Activated T-helper 17 cell treated with anti-CD3 and anti-CD28 coated beads, Interleukin-2, amount 50 U/mL, for 72 hours (primary cell): ENCODE data around the gene ANO10. TPM values are rescaled to one million over a fixed set of nuclear protein-coding genes. Genes with fewer than 3 reads are reported as not detected.
"Not testable (repeated sequence)": the region's sequence is repeated elsewhere in the genome, so short reads cannot be mapped to it uniquely, and the experiment has no call there.

Source experiments
- ATAC-seq: fragments of 150-1000 bp; cut with Tn5 transposase; replicated peaks from 2 replicates; pipeline ENCODE4 v1.10.0; 2021; ENCODE audit warnings: mild to moderate bottlenecking, moderate library complexity
- H3K27ac Mint-ChIP-seq: one replicate; pipeline ENCODE4 v1.8.0; 2022; ENCODE audit warnings: mixed read lengths
- H3K27me3 Mint-ChIP-seq: one replicate; pipeline ENCODE4 v1.8.0; 2022; ENCODE audit warnings: mixed read lengths
- H3K36me3 Mint-ChIP-seq: one replicate; pipeline ENCODE4 v1.8.0; 2022; ENCODE audit warnings: low read depth, mild to moderate bottlenecking, mixed read lengths
- H3K4me1 Mint-ChIP-seq: one replicate; pipeline ENCODE4 v1.8.0; 2022; ENCODE audit warnings: mixed read lengths
- H3K4me3 Mint-ChIP-seq: one replicate; pipeline ENCODE4 v1.8.0; 2022; ENCODE audit warnings: mild to moderate bottlenecking, mixed read lengths
- H3K9me3 Mint-ChIP-seq: one replicate; pipeline ENCODE4 v1.8.0; 2022; ENCODE audit warnings: mixed read lengths
- total RNA-seq, 2 donors: library from RNA; stranded (reverse); gene quantifications; one replicate each; pipeline ENCODE4 v1.2.3, GENCODE V29; 2022

Gene ANO10
- total RNA-seq, 2 donors from 2014 or later: 6.4 to 10.6 TPM

GRCh38 chr3:43613976-43614375 lies 7.8 kb downstream of the ANO10 start:
- Mint-ChIP-seq H3K27ac (no peak overlapping the region), H3K9me3 (no peaks in the 10 kb centered on the region), H3K4me3 (no peak overlapping the region), H3K36me3 (no peaks in the 10 kb centered on the region), H3K27me3 (no peaks in the 10 kb centered on the region), H3K4me1 (no peaks in the 10 kb centered on the region)
- no peak for ATAC-seq

DNA sequence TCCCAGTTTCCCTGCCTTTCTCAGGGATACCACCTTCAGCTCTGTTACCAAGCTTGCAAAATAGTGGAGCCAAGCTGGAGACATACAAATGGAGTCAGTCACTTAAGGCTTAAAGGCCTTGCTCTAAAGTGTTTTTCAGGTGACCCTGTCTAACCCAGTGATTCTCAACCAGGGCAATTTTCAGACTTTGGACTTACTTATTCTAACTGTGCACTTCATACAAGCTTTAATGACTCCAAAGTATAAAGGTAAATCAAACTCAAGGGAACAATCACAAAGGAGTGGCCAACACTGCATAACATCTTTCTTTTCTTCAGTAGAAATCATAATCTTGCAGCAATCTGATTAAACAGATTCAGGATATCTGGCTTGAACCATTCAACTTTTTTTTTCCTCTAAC lies 9.4 kb downstream of the ANO10 start:
- no peak for ATAC-seq
- H3K4me3 Mint-ChIP-seq: no peak overlapping the region
- H3K4me1 Mint-ChIP-seq: no peaks in the 10 kb centered on the region
- H3K9me3 Mint-ChIP-seq: no peaks in the 10 kb centered on the region
- no peak overlapping the region for H3K27ac Mint-ChIP-seq
- H3K27me3 Mint-ChIP-seq: no peaks in the 10 kb centered on the region
- H3K36me3 Mint-ChIP-seq: no peaks in the 10 kb centered on the region

DNA sequence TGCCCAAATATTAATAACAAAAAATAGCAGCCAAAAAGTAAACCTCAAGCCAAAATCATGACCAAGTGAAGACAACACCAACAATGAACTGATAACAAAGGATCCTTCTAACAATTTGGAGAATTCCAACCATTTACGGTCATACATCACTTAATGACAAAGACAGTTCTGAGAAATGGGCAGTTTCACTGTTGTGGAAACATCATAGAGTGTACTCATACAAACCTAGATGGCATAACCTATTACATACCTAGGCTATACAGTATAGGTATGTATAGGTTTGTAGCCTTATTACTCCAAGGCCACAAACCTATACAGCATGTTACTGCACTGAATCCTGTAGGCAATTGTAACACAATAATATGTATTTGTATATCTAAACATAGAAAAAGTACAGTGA lies 12.4 kb downstream of the ANO10 start:
- H3K36me3 Mint-ChIP-seq: peaks cover 5% of the 10 kb centered on the region
- no peaks in the 10 kb centered on the region for H3K9me3 Mint-ChIP-seq
- no peak for ATAC-seq
- H3K27me3 Mint-ChIP-seq: no peaks in the 10 kb centered on the region
- no peak overlapping the region for H3K4me3 Mint-ChIP-seq
- no peaks in the 10 kb centered on the region for H3K4me1 Mint-ChIP-seq
- no peak overlapping the region for H3K27ac Mint-ChIP-seq

- Mint-ChIP-seq H3K36me3 (peaks cover 10% of the 10 kb centered on the region), H3K9me3 (no peaks in the 10 kb centered on the region), H3K27ac (no peak overlapping the region), H3K27me3 (no peaks in the 10 kb centered on the region), H3K4me3 (no peak overlapping the region), H3K4me1 (no peaks in the 10 kb centered on the region)
- no peak for ATAC-seq
Measured at GRCh38 chr3:43608751-43609150, 13.1 kb downstream of the ANO10 start.

- Mint-ChIP-seq H3K4me3 (no peak overlapping the region), H3K9me3 (no peaks in the 10 kb centered on the region), H3K36me3 (peaks cover 10% of the 10 kb centered on the region), H3K27ac (no peak overlapping the region), H3K27me3 (no peaks in the 10 kb centered on the region), H3K4me1 (no peaks in the 10 kb centered on the region)
- no peak for ATAC-seq
Measured at GRCh38 chr3:43606284-43606683, 15.5 kb downstream of the ANO10 start.

DNA sequence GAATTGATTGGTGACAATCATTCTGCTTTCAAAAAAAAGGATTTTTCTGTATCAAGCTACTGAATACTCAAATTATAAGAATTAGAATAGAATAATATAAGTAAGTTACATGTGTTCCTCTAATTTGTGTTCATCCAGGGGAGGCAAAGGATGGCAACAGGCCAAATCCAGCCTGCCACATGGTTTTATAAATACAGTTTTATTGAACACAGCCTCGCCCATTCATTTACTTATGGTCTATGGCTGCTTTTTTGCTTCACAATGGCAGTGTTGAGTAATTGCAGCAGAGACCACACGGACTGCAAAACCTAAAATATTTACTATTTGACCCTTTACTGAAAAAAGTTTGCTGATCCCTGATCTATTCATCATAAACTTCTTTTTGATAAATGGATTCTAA lies 21.9 kb downstream of the ANO10 start:
- not testable (repeated sequence) for H3K9me3 Mint-ChIP-seq, H3K27ac Mint-ChIP-seq, H3K4me3 Mint-ChIP-seq, H3K4me1 Mint-ChIP-seq, H3K27me3 Mint-ChIP-seq, ATAC-seq
- peaks cover 16% of the 10 kb centered on the region for H3K36me3 Mint-ChIP-seq

DNA sequence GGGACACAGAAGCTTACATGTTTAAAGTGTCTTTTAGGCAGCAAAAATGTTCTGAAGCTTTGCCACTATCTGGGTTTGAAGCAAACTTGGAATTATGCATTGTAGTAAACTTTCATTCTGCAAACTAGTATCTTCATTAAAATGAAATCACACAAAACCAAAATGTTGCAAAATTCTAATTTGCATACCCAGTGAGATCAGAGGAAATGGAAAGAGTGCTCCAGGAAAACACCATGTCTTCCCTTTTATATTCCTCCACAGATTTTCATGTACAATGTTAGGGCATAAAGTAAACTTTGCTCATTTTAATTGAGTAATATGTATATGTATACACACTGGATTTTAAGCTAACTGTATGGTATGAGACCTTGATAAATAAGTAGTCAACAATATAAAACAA lies 23.9 kb downstream of the ANO10 start:
- ATAC-seq: no peak
- H3K27ac Mint-ChIP-seq: no peak overlapping the region
- H3K9me3 Mint-ChIP-seq: peaks cover 2% of the 10 kb centered on the region
- no peaks in the 10 kb centered on the region for H3K4me1 Mint-ChIP-seq
- H3K27me3 Mint-ChIP-seq: no peaks in the 10 kb centered on the region
- H3K36me3 Mint-ChIP-seq: peaks cover 15% of the 10 kb centered on the region
- no peak overlapping the region for H3K4me3 Mint-ChIP-seq

DNA sequence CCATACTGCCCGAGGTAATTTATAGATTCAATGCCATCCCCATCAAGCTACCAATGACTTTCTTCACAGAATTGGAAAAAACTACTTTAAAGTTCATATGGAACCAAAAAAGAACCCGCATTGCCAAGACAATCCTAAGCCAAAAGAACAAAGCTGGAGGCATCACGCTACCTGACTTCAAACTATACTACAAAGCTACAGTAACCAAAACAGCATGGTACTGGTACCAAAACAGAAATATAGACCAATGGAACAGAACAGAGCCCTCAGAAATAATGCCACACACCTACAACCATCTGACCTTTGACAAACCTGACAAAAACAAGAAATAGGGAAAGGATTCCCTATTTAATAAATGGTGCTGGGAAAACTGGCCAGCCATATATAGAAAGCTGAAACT lies 25.6 kb downstream of the ANO10 start:
- not testable (repeated sequence) for H3K4me1 Mint-ChIP-seq, H3K9me3 Mint-ChIP-seq, H3K27ac Mint-ChIP-seq, ATAC-seq, H3K27me3 Mint-ChIP-seq, H3K4me3 Mint-ChIP-seq
- peaks cover 29% of the 10 kb centered on the region for H3K36me3 Mint-ChIP-seq

GRCh38 chr3:43595280-43595679 lies 26.5 kb downstream of the ANO10 start:
- not testable (repeated sequence) for ATAC-seq, H3K9me3 Mint-ChIP-seq, H3K27me3 Mint-ChIP-seq, H3K4me3 Mint-ChIP-seq, H3K27ac Mint-ChIP-seq, H3K4me1 Mint-ChIP-seq
- peaks cover 38% of the 10 kb centered on the region for H3K36me3 Mint-ChIP-seq

GRCh38 chr3:43593588-43593987 lies 28.2 kb downstream of the ANO10 start:
- H3K9me3 Mint-ChIP-seq, H3K27me3 Mint-ChIP-seq, ATAC-seq, H3K4me1 Mint-ChIP-seq, H3K27ac Mint-ChIP-seq, H3K4me3 Mint-ChIP-seq: not testable (repeated sequence)
- H3K36me3 Mint-ChIP-seq: peaks cover 40% of the 10 kb centered on the region

DNA sequence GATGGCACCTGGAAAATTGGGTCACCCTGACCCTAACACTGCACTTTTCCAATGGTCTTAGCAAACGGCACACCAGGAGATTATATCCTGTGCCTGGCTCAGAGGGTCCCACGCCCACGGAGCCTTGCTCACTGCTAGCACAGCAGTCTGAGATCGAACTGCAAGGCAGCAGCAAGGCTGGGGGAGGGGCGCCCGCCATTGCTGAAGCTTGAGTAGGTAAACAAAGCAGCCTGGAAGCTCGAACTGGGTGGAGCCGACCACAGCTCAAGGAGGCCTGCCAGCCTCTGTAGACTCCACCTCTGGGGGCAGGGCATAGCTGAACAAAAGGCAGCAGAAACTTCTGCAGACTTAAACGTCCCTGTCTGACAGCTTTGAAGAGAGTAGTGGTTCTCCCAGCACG lies 29.9 kb downstream of the ANO10 start:
- not testable (repeated sequence) for H3K27ac Mint-ChIP-seq, H3K27me3 Mint-ChIP-seq, H3K4me1 Mint-ChIP-seq, ATAC-seq, H3K9me3 Mint-ChIP-seq, H3K4me3 Mint-ChIP-seq
- peaks cover 40% of the 10 kb centered on the region for H3K36me3 Mint-ChIP-seq

DNA sequence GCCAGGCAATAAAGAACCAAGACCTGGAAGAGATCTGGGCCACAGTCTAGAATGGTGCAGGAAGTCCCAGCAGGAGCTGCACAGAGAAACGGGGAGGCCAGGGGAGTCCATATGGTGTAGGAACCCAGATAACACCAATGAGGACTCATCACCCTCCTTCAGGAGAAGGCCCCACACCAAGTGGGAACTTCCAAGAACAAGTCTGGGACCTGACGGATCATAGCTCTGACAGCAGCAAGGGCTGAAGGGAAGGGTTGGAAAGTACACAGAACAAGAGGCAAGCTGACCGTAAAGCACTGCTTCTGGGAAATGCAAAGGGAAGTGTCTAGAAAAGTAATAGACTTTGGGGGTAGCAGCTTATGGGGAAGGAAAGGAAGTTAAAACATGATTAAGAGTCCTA lies 34.5 kb downstream of the ANO10 start:
- H3K27me3 Mint-ChIP-seq: no peaks in the 10 kb centered on the region
- H3K4me3 Mint-ChIP-seq: no peak overlapping the region
- H3K27ac Mint-ChIP-seq: no peak overlapping the region
- no peak for ATAC-seq
- H3K9me3 Mint-ChIP-seq: no peaks in the 10 kb centered on the region
- peaks cover 18% of the 10 kb centered on the region for H3K36me3 Mint-ChIP-seq
- H3K4me1 Mint-ChIP-seq: no peaks in the 10 kb centered on the region

GRCh38 chr3:43584043-43584826 lies 37.6 kb downstream of the ANO10 start:
- H3K4me1 Mint-ChIP-seq: no peaks in the 10 kb centered on the region
- H3K4me3 Mint-ChIP-seq: no peak overlapping the region
- no peaks in the 10 kb centered on the region for H3K9me3 Mint-ChIP-seq
- no peak overlapping the region for H3K27ac Mint-ChIP-seq
- H3K36me3 Mint-ChIP-seq: no peaks in the 10 kb centered on the region
- no peaks in the 10 kb centered on the region for H3K27me3 Mint-ChIP-seq
- ATAC-seq: peak; percentile 85

DNA sequence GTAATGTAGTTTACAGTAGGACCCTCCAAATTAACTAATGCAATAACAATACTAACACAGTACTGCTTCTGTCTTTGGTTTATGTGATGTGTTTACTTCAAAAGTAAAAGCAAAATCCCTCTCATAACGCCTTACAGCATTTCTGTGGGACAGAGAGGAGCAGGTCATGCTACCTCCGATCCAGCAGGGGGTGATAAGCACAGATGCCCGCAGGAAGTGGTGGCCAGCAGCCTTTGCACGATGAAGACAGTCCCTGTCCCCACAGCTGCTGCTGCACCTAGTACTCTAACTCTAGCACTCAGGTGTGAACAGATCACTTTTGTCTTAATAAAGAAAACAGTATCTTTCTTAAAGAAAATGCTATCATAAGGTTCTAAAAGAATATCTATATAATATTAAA lies 38.3 kb downstream of the ANO10 start:
- Mint-ChIP-seq H3K27me3 (no peaks in the 10 kb centered on the region), H3K4me3 (no peak overlapping the region), H3K27ac (no peak overlapping the region), H3K4me1 (no peaks in the 10 kb centered on the region), H3K36me3 (no peaks in the 10 kb centered on the region), H3K9me3 (no peaks in the 10 kb centered on the region)
- no peak for ATAC-seq

DNA sequence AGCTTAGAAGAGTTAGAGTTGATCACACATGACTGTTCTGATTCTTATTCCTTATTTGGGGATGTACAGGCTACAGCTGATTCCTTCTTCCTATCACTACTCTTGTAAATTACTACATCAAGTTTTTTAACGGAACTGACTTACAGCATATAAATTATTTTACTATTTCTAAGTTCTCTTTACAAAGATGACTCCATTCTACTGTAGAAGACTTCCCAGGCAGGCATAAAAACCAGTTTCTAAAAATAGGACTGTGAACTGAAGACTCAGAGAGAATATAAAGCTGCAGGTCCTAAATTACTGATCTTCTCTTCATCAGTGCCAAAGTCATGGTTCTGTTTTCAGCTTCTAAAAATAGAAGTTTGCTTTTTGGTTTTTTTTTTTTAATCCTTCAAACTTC lies 38.9 kb downstream of the ANO10 start:
- no peak for ATAC-seq
- no peaks in the 10 kb centered on the region for H3K9me3 Mint-ChIP-seq
- H3K27ac Mint-ChIP-seq: no peak overlapping the region
- no peaks in the 10 kb centered on the region for H3K36me3 Mint-ChIP-seq
- no peaks in the 10 kb centered on the region for H3K4me1 Mint-ChIP-seq
- no peak overlapping the region for H3K4me3 Mint-ChIP-seq
- no peaks in the 10 kb centered on the region for H3K27me3 Mint-ChIP-seq

DNA sequence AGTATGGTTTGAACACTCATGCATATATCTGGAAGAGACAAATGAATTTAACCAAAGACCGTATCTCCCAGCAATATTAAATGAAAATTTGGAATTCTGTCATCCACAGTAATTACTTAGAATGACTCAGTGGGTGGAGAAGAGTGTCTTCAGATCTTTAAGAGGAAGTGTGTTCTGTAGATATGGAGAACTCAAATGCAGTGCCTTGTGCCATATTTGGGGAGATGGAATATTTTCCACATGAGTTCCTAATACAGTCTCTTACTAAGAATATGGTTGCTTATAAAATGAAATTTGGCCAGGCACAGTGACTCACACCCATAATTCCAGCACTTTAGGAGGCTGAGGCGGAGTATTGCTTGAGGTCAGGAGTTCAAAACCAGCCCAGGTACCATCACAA lies 40.5 kb downstream of the ANO10 start:
- H3K36me3 Mint-ChIP-seq: peaks cover 12% of the 10 kb centered on the region
- H3K4me3 Mint-ChIP-seq: no peak overlapping the region
- H3K27ac Mint-ChIP-seq: no peak overlapping the region
- no peaks in the 10 kb centered on the region for H3K4me1 Mint-ChIP-seq
- H3K9me3 Mint-ChIP-seq: no peaks in the 10 kb centered on the region
- no peaks in the 10 kb centered on the region for H3K27me3 Mint-ChIP-seq
- ATAC-seq: no peak
